Thoracic aorta (tissue), 2 donors: ENCODE measurements around the gene TEX19. TPM values are rescaled to one million over a fixed set of nuclear protein-coding genes. Genes with fewer than 3 reads are reported as not detected.

Source experiments
- ATAC-seq: fragments of 150-250 bp; one replicate; pipeline ENCODE4 v1.8.0; 2017; ENCODE audit warnings: low read depth; ENCODE audit not compliant: insufficient number of reproducible peaks, low FRiP score
- DNase-seq: peaks from one replicate; pipeline ENCODE4 v3.0.0-alpha.2; 2020; ENCODE audit warnings: low spot score
- H3K27ac ChIP-seq, 2 donors: fragments of 200-600 bp; sonication (generic); 1 replicate in 1 of 2; 2 replicates in 1 of 2; pipeline ENCODE4 v1.5.1; 2016; ENCODE audit warnings: mild to moderate bottlenecking in 2 of 2, moderate library complexity in 2 of 2
- H3K27me3 ChIP-seq: fragments of 200-600 bp; sonication (generic); replicated peaks from 2 replicates; pipeline ENCODE4 v1.6.0; 2016; ENCODE audit warnings: mild to moderate bottlenecking; ENCODE audit not compliant: insufficient read depth
- H3K36me3 ChIP-seq: fragments of 200-600 bp; sonication (generic); one replicate; pipeline ENCODE4 v1.5.1; 2016
- H3K4me1 ChIP-seq, 2 donors: fragments of 200-600 bp; sonication (generic); 1 replicate in 1 of 2; 2 replicates in 1 of 2; pipeline versions ENCODE4 v1.5.1 to v1.6.0; 2016; ENCODE audit warnings: low read depth in 2 of 2, mild to moderate bottlenecking in 1 of 2; ENCODE audit not compliant: control insufficient read depth in 1 of 2
- H3K4me3 ChIP-seq: fragments of 200-600 bp; sonication (generic); 2 replicates; pipeline ENCODE4 v1.5.1; 2016; ENCODE audit warnings: mild to moderate bottlenecking
- H3K9me3 ChIP-seq: fragments of 200-600 bp; sonication (generic); 2 replicates; pipeline ENCODE4 v1.5.1; 2016
- total RNA-seq, 2 donors: library from RNA; depleted of rRNA; stranded (reverse); fragments of >200 nt; gene quantifications; one replicate each; pipeline versions ENCODE4 v1.1.0 to v1.2.3, GENCODE V29; 2016
- TF ChIP-seq, protein P1 (sequence below): fragments of 200-600 bp; sonication (generic); IDR thresholded peaks from one replicate; pipeline ENCODE4 v1.5.1; 2019; ENCODE audit warnings: antibody characterized with exemption

The TEX19 gene
- total RNA-seq, 2 donors from 2014 or later, result not detected

DNA sequence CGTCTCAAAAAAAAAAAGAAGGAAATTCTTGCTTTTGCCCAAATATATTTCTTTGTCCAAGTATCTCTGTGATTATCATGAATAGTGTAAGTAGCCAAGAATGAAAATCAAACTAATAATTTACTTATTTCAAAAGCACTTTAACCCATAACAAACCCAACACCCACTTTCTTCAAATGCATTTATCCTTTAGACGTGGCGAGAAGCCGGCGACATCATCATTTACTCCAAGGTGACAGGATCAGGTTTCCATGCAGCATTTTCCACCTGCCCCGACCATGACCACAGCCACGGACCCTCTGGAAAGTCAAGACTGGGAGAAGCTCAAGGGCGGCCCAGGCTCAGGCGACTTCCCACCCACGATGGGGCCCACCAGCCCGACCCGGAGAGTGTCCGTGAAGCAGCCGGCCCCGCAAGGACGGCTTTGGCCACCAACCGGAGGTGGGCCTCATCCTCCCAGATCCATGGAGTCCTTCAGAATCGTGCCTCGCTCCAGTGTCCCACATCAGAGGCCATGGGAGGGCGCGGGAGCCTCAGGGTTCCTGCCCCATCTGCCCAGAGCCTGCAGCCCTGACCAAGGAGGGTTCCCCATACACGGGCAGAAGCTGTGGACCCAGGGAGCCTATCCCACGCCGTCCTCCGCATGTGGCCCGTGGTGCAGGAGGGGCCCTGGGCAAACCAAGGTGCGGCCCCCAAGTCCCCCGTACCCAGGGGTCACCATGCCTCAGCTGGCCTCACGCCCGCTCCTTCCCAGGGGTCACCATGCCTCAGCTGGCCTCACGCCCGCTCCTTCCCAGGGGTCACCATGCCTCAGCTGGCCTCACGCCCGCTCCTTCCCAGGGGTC lies 31.2 kb downstream of the TEX19 start:
- H3K4me1 ChIP-seq, result peaks cover 7 to 17% of the 10 kb centered on the region in 2 donors
- ATAC-seq, result no peak
- no peak for DNase-seq
- H3K27ac ChIP-seq, result no peak overlapping the region
- no peaks in the 10 kb centered on the region for H3K9me3 ChIP-seq
- no peaks in the 10 kb centered on the region for H3K36me3 ChIP-seq
- H3K4me3 ChIP-seq, result no peak overlapping the region
- no peaks in the 10 kb centered on the region for H3K27me3 ChIP-seq
- TF ChIP-seq, protein P1, sequence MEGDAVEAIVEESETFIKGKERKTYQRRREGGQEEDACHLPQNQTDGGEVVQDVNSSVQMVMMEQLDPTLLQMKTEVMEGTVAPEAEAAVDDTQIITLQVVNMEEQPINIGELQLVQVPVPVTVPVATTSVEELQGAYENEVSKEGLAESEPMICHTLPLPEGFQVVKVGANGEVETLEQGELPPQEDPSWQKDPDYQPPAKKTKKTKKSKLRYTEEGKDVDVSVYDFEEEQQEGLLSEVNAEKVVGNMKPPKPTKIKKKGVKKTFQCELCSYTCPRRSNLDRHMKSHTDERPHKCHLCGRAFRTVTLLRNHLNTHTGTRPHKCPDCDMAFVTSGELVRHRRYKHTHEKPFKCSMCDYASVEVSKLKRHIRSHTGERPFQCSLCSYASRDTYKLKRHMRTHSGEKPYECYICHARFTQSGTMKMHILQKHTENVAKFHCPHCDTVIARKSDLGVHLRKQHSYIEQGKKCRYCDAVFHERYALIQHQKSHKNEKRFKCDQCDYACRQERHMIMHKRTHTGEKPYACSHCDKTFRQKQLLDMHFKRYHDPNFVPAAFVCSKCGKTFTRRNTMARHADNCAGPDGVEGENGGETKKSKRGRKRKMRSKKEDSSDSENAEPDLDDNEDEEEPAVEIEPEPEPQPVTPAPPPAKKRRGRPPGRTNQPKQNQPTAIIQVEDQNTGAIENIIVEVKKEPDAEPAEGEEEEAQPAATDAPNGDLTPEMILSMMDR, result no peak

DNA sequence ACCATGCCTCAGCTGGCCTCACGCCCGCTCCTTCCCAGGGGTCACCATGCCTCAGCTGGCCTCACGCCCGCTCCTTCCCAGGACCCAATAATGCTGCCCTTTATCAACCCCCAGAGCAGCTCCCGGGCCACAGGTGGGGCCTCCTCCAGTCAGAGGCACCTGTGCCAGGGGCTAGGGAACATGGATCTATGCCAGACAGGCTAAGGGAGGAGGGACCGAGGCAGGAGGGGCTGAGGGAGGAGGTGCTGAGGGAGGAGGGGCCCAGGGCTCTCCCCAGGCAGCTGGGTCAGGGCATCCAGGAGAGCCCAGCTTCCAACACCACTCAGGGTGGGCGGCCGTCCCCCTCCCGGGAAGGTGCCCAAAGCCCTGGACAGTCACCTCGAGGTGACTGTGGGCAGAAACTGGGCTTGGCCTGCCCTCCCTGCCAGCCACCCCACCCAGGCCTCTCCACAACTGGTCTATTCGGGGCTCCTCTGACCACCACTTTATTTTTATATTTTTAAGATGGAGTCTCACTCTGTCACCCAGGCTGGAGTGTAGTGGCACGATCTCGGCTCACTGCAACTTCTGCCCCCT lies 31.9 kb downstream of the TEX19 start:
- Histone ChIP-seq H3K27me3 (no peaks in the 10 kb centered on the region), H3K4me3 (no peak overlapping the region), H3K27ac (no peak overlapping the region), H3K9me3 (no peaks in the 10 kb centered on the region), H3K36me3 (no peaks in the 10 kb centered on the region), H3K4me1 (peaks cover under 1 to 10% of the 10 kb centered on the region in 2 donors)
- ATAC-seq (no peak), DNase-seq (no peak)
- TF ChIP-seq, protein P1, result no peak

DNA sequence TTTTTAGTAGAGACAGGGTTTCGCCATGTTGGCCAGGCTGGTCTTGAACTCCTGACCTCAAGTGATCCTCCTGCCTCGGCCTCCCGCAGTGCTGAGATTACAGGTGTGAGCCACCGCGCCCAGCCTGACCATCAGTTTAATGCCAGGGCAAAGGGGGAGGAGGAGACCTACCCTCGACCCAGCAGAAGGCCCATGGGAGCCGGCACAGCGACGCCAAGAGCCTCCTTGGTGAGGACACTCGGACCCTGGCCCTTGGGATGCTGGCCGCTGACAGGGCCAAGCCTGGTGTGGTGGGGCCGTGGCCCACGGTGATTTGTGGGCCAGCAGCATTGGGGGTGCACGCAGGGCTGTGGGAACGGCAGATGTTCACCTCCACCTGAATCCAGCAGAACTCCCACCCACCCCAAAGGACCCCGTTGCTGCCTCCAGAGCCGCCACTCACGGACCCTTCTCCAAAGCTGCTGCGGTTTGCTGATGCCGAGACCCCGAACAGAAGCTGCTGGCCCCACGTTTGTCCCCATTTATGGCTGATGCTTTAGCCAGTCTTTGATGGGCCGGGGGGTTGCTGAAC lies 32.5 kb downstream of the TEX19 start:
- DNase-seq, result no peak
- Histone ChIP-seq H3K4me3 (no peak overlapping the region), H3K36me3 (no peaks in the 10 kb centered on the region), H3K4me1 (peaks cover 0 to 4% of the 10 kb centered on the region in 2 donors), H3K27ac (no peak overlapping the region), H3K9me3 (no peaks in the 10 kb centered on the region), H3K27me3 (no peaks in the 10 kb centered on the region)
- TF ChIP-seq, protein P1, result no peak
- no peak for ATAC-seq

DNA sequence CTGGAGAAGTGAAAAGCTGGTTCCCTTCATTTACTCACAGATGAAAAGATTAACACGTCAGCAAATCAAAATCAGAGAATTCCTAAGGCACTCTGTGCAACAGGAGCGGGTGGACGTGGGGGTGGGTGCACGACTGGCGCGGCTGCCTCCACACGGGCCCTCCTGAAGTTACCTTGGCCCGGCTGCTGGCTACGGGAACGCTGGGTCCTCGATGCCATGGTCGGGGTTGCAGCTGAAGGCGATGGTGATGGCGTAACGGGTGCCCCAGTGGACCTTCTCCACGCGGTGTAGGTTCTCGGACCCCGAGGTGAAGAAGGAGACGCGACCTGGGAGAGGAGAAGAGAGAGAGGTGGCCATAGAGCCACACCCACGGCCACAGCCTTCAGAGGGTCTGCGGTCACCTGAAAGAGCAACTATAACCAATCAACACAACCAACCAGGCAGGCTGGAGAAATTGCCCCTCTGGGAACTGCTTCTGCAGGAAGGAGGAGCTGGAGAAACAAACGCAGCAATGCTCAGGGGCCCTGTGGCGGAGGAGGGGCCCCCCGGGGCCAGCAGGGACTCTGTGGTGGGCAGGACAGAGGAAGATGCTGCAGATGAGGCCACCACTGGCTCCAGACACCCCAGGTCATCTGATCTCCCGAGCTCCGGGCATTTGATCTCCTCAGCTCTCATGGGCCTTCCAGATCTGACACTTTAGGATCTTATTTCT lies 33.3 kb downstream of the TEX19 start:
- H3K4me3 ChIP-seq, result no peak overlapping the region
- no peaks in the 10 kb centered on the region for H3K27me3 ChIP-seq
- H3K36me3 ChIP-seq, result no peaks in the 10 kb centered on the region
- no peak for DNase-seq
- no peak for ATAC-seq
- H3K27ac ChIP-seq, result no peak overlapping the region
- no peaks in the 10 kb centered on the region for H3K9me3 ChIP-seq
- H3K4me1 ChIP-seq, result no peaks in the 10 kb centered on the region
- TF ChIP-seq, protein P1, result no peak

DNA sequence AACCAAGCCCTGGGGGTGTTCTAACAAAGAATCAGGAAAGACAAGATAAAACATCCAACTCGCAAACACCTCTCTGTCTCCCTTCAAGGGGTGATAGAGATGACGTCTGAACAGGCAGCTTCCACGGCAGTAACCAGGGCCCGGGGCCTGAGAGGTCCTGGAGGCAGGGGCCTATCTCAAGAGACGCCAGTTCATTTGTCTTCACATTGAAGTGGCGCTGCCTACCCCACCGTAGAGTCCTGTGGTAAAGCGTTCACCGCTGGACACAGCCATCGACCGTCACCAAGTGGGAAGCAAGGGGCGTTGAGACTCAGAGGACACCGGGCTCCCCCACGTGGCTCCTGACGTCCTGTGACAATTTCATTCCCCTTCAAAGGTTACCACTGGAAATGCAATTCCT lies 33.9 kb downstream of the TEX19 start:
- Histone ChIP-seq H3K36me3 (no peaks in the 10 kb centered on the region), H3K27me3 (no peaks in the 10 kb centered on the region), H3K27ac (no peak overlapping the region), H3K4me1 (no peaks in the 10 kb centered on the region), H3K4me3 (no peak overlapping the region), H3K9me3 (no peaks in the 10 kb centered on the region)
- TF ChIP-seq, protein P1, result no peak
- no peak for DNase-seq
- ATAC-seq, result no peak
